HG03354 (cell line): ENCODE results near the gene PI4KA.
"Not testable (repeated sequence)": the region's sequence is repeated elsewhere in the genome, so short reads cannot be mapped to it uniquely, and the experiment has no call there.

Source experiments
- ATAC-seq: cut with Tn5 transposase; IDR thresholded peaks from one replicate; pipeline ENCODE4 v1.9.1; 2021; ENCODE audit warnings: mild to moderate bottlenecking; ENCODE audit not compliant: unreplicated experiment, poor library complexity, severe bottlenecking

The PI4KA gene

GRCh38 chr22:20738394-20739089 lies 120.1 kb downstream of the PI4KA start:
- no peak for ATAC-seq

- ATAC-seq, result not testable (repeated sequence)
These were observed 121.7 kb downstream of the PI4KA start for GRCh38 chr22:20736891-20737290.

GRCh38 chr22:20735356-20736162 lies 123.1 kb downstream of the PI4KA start:
- ATAC-seq, result not testable (repeated sequence)

- ATAC-seq, result not testable (repeated sequence)
These were observed 126.2 kb downstream of the PI4KA start for GRCh38 chr22:20732431-20732830.

GRCh38 chr22:20729194-20729593 lies 129.4 kb downstream of the PI4KA start:
- no peak for ATAC-seq

GRCh38 chr22:20728523-20729190 lies 130.0 kb downstream of the PI4KA start:
- ATAC-seq, result no peak

GRCh38 chr22:20727118-20728015 lies 131.2 kb downstream of the PI4KA start:
- ATAC-seq, result no peak

GRCh38 chr22:20725987-20726558 lies 132.5 kb downstream of the PI4KA start:
- ATAC-seq, result no peak

GRCh38 chr22:20724676-20725454 lies 133.7 kb downstream of the PI4KA start:
- no peak for ATAC-seq

- ATAC-seq, result no peak
These were observed 137.0 kb downstream of the PI4KA start for GRCh38 chr22:20721409-20722218.

- no peak for ATAC-seq
These were observed 137.8 kb downstream of the PI4KA start for GRCh38 chr22:20720692-20721408.

- not testable (repeated sequence) for ATAC-seq
These were observed 139.9 kb downstream of the PI4KA start for GRCh38 chr22:20718727-20719126.

GRCh38 chr22:20717981-20718380 lies 140.6 kb downstream of the PI4KA start:
- not testable (repeated sequence) for ATAC-seq

- ATAC-seq, result peak; percentile 66
These were observed 141.3 kb downstream of the PI4KA start for GRCh38 chr22:20717213-20717866.

- ATAC-seq, result not testable (repeated sequence)
These were observed 145.5 kb downstream of the PI4KA start for GRCh38 chr22:20713116-20713515.

GRCh38 chr22:20709966-20710365 lies 148.6 kb downstream of the PI4KA start:
- not testable (repeated sequence) for ATAC-seq
